ENCODE data around the gene BICRA. TPM values are rescaled to one million over a fixed set of nuclear protein-coding genes. Genes with fewer than 3 reads are reported as not detected.

BICRA gene
- total RNA-seq, 1 experiment from 2014 or later: 23.1 TPM

DNA sequence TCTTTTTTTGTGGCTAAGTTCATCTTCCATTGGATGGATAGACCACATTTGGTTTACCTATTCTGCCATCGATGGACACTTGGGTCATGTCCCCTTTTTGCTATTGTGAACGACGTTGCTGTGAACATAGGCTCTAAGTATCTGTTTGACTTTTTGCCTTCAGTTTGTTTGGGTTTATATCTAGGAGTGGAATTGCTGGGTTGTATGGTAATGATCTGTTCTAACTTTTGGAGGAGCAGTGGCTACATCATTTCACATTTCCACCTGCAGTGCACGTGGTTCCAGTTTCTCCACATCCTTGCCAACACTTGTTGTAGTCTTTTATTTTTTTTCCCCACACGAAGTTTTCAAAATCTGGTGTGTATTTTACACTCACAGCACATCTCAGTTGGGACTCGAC lies 21.7 kb downstream of the BICRA start:
- TF ChIP-seq, protein P1, sequence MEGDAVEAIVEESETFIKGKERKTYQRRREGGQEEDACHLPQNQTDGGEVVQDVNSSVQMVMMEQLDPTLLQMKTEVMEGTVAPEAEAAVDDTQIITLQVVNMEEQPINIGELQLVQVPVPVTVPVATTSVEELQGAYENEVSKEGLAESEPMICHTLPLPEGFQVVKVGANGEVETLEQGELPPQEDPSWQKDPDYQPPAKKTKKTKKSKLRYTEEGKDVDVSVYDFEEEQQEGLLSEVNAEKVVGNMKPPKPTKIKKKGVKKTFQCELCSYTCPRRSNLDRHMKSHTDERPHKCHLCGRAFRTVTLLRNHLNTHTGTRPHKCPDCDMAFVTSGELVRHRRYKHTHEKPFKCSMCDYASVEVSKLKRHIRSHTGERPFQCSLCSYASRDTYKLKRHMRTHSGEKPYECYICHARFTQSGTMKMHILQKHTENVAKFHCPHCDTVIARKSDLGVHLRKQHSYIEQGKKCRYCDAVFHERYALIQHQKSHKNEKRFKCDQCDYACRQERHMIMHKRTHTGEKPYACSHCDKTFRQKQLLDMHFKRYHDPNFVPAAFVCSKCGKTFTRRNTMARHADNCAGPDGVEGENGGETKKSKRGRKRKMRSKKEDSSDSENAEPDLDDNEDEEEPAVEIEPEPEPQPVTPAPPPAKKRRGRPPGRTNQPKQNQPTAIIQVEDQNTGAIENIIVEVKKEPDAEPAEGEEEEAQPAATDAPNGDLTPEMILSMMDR (conservative IDR thresholded peaks at IDR 0.05; ENCODE audit: low read depth, low read length): no peak
- no peaks in the 10 kb centered on the region for H3K4me1 ChIP-seq (ENCODE audit: insufficient read depth, low read length, poor library complexity, severe bottlenecking)
- no peaks in the 10 kb centered on the region for H3K9me3 ChIP-seq (ENCODE audit: low read depth, low read length, poor library complexity, severe bottlenecking)
- no peaks in the 10 kb centered on the region for H3K36me3 ChIP-seq (ENCODE audit: insufficient read depth, low read length, poor library complexity, severe bottlenecking)
- CTCF ChIA-PET: no interaction called here
- no peak overlapping the region for H3K27ac ChIP-seq (ENCODE audit: low read depth, low read length, poor library complexity, severe bottlenecking)
- intact Hi-C loops (cut with micrococcal nuclease; ENCODE audit: unreplicated experiment): no loop called here
- H3K4me3 ChIP-seq (ENCODE audit: low read depth, low read length, poor library complexity, severe bottlenecking): no peak overlapping the region
- BruUV-seq (replicated peaks): no TSS peak
- no peaks in the 10 kb centered on the region for H3K27me3 ChIP-seq (replicated peaks; ENCODE audit: insufficient read depth, low read depth, low read length, poor library complexity)
- no peak for DNase-seq (ENCODE audit: low spot score)
- POLR2A ChIA-PET (ENCODE audit: low non-redundant PET): no interaction called here

DNA sequence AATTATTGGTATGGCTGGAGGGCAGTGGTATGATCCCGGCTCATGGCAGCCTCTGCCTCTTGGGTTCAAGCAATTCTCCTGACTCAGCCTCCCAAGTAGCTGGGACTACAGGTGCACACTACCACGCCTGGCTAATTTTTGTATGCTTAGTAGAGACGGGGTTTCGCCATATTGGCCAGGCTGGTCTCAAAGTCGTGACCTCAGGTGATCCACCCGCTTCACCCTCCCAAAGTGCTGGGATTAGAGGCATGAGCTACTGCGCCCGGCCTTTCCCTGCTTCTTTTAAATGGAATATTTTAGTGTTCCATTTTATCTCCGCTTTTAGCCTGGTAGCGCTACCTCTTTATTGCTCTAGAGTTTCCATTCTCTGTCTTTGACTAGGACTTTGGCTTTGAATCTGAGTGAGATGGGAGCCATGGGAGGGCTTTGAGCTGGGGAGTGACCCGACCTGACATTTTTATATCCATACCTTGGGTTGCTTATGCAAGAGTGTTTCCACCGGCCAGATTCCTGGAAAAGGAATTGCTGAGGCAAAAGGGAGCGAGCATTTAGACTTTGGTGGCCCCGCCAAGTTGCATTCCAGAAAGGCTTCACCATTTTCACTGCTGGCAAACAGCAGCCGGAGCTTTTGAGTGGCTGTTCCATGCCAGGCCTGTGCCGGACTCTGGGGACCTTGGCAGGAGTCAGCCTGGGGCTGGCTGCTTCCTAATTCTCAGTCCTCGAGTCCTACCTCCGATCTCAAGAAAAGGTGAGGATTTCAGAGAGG lies 22.9 kb downstream of the BICRA start:
- POLR2A ChIA-PET (ENCODE audit: low non-redundant PET): no interaction called here
- no TSS peak for BruUV-seq (replicated peaks)
- H3K27ac ChIP-seq (ENCODE audit: low read depth, low read length, poor library complexity, severe bottlenecking): no peak overlapping the region
- H3K9me3 ChIP-seq (ENCODE audit: low read depth, low read length, poor library complexity, severe bottlenecking): no peaks in the 10 kb centered on the region
- TF ChIP-seq, protein P1 (conservative IDR thresholded peaks at IDR 0.05; ENCODE audit: low read depth, low read length): no peak
- TF ChIP-seq EZH2 (IDR thresholded peaks at IDR 0.05; ENCODE audit: borderline replicate concordance, low read depth, low read length, poor library complexity, severe bottlenecking): no peak
- H3K36me3 ChIP-seq (ENCODE audit: insufficient read depth, low read length, poor library complexity, severe bottlenecking): no peaks in the 10 kb centered on the region
- no peak for DNase-seq (ENCODE audit: low spot score)
- no peaks in the 10 kb centered on the region for H3K27me3 ChIP-seq (replicated peaks; ENCODE audit: insufficient read depth, low read depth, low read length, poor library complexity)
- CTCF ChIA-PET: no interaction called here
- no peak overlapping the region for H3K4me3 ChIP-seq (ENCODE audit: low read depth, low read length, poor library complexity, severe bottlenecking)
- intact Hi-C loops (cut with micrococcal nuclease; ENCODE audit: unreplicated experiment): no loop called here
- H3K4me1 ChIP-seq (ENCODE audit: insufficient read depth, low read length, poor library complexity, severe bottlenecking): no peaks in the 10 kb centered on the region

DNA sequence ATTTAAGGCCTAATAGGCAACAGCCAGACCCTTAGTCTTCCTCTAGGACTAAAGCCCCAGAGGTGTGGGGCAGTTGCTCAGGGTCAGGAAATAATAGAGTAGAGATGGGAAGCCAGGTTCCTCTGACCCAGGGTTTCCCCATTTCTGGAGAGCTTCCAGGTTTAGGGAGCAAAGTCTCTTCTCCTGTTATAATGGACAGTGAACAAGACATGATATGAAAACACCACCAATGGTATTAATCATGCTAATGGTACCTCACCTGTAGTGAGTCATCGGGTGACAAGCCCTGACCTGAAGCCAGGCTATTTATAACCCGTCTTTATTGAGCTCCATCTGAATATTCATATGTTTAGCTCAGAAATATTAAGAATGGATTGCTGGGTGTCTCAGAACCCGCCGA lies 24.6 kb downstream of the BICRA start:
- no peak overlapping the region for H3K27ac ChIP-seq (ENCODE audit: low read depth, low read length, poor library complexity, severe bottlenecking)
- no peaks in the 10 kb centered on the region for H3K9me3 ChIP-seq (ENCODE audit: low read depth, low read length, poor library complexity, severe bottlenecking)
- intact Hi-C loops (cut with micrococcal nuclease; ENCODE audit: unreplicated experiment): no loop called here
- CTCF ChIA-PET: no interaction called here
- no peak overlapping the region for H3K4me3 ChIP-seq (ENCODE audit: low read depth, low read length, poor library complexity, severe bottlenecking)
- DNase-seq (ENCODE audit: low spot score): no peak
- POLR2A ChIA-PET (ENCODE audit: low non-redundant PET): no interaction called here
- H3K27me3 ChIP-seq (replicated peaks; ENCODE audit: insufficient read depth, low read depth, low read length, poor library complexity): no peaks in the 10 kb centered on the region
- H3K36me3 ChIP-seq (ENCODE audit: insufficient read depth, low read length, poor library complexity, severe bottlenecking): no peaks in the 10 kb centered on the region
- no TSS peak for BruUV-seq (replicated peaks)
- peaks cover 7% of the 10 kb centered on the region for H3K4me1 ChIP-seq (ENCODE audit: insufficient read depth, low read length, poor library complexity, severe bottlenecking)
- TF ChIP-seq, protein P1 (conservative IDR thresholded peaks at IDR 0.05; ENCODE audit: low read depth, low read length): no peak
- TF ChIP-seq EZH2 (IDR thresholded peaks at IDR 0.05; ENCODE audit: borderline replicate concordance, low read depth, low read length, poor library complexity, severe bottlenecking): no peak
